HG03432 (cell line): ENCODE results near the gene NRROS.
A peak's percentile ranks its signal among the peaks of the same experiment; 100 is the strongest.

Source experiments
- ATAC-seq: cut with Tn5 transposase; IDR thresholded peaks from one replicate; pipeline ENCODE4 v1.9.1; 2021; ENCODE audit warnings: mild to moderate bottlenecking, moderate library complexity; ENCODE audit not compliant: unreplicated experiment

NRROS gene

GRCh38 chr3:196677353-196677752, 37.9 kb downstream of the NRROS start:
- ATAC-seq = no peak

DNA sequence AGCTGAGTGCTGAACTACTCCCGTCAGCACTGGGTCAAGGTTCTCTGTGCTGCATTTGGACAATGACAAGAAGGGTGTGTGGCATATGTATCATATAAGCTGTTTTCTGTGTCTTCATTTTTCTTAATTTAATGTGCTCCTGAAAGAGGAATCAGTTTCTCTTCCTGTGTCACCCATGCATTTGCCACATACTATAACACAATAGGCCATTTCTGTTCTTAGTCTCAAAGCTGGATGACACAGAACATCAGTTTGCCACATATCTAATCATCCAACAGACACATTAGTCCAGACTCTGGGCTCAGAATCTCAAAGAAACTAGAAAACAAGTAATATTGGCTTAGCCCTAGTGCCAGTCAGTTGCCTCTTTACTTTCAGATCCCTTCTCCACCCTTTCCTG, 38.4 kb downstream of the NRROS start:
- no peak for ATAC-seq

GRCh38 chr3:196684548-196685407, 45.3 kb downstream of the NRROS start:
- peak; percentile 93 for ATAC-seq

DNA sequence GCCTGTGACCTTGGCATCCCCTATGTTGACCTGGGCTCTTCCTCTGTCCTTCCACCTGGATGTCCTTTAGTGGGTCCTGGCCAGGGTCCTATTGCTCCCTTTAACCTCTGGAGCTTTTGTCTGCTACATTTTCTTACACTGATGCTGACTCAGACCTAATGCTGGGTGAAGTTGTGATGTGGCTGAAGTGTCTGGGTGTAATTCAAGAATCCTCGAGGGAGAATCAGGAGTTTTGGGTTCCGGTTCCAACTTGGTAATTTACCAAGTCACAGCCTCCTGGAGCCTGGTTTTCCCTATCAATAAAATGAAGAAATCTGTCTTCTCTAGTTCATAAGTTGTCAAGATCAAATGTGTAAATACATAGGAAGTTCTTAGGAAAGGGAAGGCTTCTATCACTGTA, 46.9 kb downstream of the NRROS start:
- ATAC-seq = no peak

- no peak for ATAC-seq
These were observed 48.9 kb downstream of the NRROS start for GRCh38 chr3:196688349-196688748.

- no peak for ATAC-seq
These were observed 50.6 kb downstream of the NRROS start for GRCh38 chr3:196689941-196690660.

DNA sequence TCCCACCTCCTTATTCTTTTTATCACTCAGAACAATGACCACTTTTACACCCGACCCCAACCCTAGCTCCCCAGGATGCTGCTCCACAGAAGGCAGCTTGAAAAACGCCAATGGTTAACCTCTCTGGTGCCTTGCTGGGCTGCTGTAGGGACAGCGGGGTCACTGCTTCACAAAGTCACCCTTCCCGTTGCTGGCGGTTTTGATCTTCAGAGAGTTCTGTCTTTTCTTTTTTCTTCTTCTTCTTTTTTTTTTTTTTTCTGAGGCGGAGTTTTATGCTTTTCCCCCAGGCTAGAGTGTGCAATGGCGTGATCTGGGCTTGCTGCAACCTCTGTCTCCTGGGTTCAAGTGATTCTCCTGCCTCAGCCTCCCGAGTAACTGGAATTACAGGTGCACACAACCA, 51.9 kb downstream of the NRROS start:
- no peak for ATAC-seq

DNA sequence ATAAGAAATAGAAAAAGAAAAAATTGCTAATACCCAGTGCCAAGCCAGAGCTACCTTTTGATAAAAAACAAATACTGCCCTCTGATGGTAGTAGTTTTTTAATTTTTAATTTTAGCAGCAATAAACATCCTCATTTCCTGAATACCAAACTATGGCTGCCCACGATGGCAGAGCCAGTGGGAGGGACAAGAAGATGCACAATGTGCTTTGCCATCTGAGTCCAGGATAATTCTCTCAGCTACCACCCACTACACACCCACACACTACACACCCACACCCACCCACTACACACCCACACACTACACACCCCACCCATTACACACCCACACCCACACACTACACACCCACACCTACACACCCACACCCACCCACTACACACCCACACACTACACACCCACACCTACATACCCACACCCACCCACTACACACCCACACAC, 54.7 kb downstream of the NRROS start:
- ATAC-seq = no peak

- ATAC-seq = no peak
These were observed 55.7 kb downstream of the NRROS start for GRCh38 chr3:196694941-196695848.

GRCh38 chr3:196695849-196696226, 56.3 kb downstream of the NRROS start:
- ATAC-seq = no peak

- ATAC-seq = no peak
These were observed 57.8 kb downstream of the NRROS start for GRCh38 chr3:196697270-196697669.

GRCh38 chr3:196699749-196700148, 60.3 kb downstream of the NRROS start:
- ATAC-seq = no peak

GRCh38 chr3:196700801-196701200, 61.3 kb downstream of the NRROS start:
- no peak for ATAC-seq

DNA sequence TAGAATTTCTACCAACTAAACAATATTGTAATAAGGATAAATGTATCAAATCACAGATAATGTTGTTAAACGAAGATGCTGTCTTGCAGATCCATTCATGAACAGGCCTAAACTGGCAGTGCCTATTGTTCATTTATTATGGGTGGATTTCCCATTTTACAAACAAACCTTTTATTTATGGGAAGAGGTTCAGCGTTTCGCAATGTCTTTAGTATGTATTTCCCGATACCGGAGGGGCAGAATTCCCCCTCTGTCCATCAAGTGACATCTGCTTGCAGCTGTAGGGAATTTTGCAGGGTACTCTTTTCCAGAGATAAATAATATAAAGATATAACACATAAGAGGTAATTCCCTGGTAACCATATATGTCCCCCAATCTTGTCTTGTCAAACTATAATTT, 66.8 kb downstream of the NRROS start:
- ATAC-seq = no peak

DNA sequence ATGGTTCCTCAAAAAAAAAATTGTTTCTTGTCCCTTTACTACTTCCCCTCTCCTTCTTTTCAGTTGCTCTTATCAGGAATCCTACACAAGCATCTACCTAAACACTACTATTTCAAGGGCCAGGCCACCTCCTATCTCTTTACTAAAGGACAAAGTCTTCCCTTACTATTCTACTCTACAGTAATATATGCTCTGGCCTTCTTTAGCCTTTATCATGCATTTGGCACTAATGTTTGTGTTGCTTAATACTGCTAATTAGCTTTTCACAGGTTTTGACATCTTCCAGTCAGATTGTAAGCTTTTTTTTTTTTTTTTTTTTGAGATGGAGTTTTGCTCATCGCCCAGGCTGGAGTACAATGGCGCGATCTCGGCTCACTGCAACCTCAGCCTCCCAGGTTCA, 67.2 kb downstream of the NRROS start:
- no peak for ATAC-seq

GRCh38 chr3:196707566-196707965, 68.1 kb downstream of the NRROS start:
- ATAC-seq = no peak

- ATAC-seq = no peak
These were observed 69.0 kb downstream of the NRROS start for GRCh38 chr3:196708467-196708866.
